Heart left ventricle (tissue), 16 donors: ENCODE measurements around the gene ANKRD39. TPM values are rescaled to one million over a fixed set of nuclear protein-coding genes. Genes with fewer than 3 reads are reported as not detected.

Experiments used
- ATAC-seq, 4 donors: fragments of 200-7000 bp; cut with Tn5 transposase; one replicate each; pipeline ENCODE4 v1.9.1; 2020 to 2022; ENCODE audit warnings: moderate library complexity in 4 of 4, mild to moderate bottlenecking in 3 of 4, moderate number of reproducible peaks in 1 of 4
- DNase-seq, 5 donors: peaks; one replicate each; pipeline ENCODE4 v3.0.0-alpha.2; 2020
- H3K27ac ChIP-seq, 12 donors: fragments of 200-600 bp; sonication (generic) in 4 of 12; one replicate each; pipeline versions ENCODE4 v1.5.0 to v1.8.0; 2016 to 2022; ENCODE audit warnings: mild to moderate bottlenecking in 2 of 12
- H3K27me3 ChIP-seq, 9 donors: fragments of 200-600 bp; sonication (generic) in 2 of 9; one replicate each; pipeline versions ENCODE4 v1.5.1 to v1.8.0; 2016 to 2022; ENCODE audit warnings: mild to moderate bottlenecking in 3 of 9
- H3K36me3 ChIP-seq, 9 donors: fragments of 200-600 bp; sonication (generic) in 2 of 9; one replicate each; pipeline versions ENCODE4 v1.5.0 to v1.8.0; 2018 to 2022; ENCODE audit warnings: mild to moderate bottlenecking in 2 of 9
- H3K4me1 ChIP-seq, 12 donors: fragments of 200-600 bp; sonication (generic) in 4 of 12; one replicate each; pipeline versions ENCODE4 v1.5.0 to v1.8.0; 2016 to 2022; ENCODE audit warnings: mild to moderate bottlenecking in 3 of 12
- H3K4me3 ChIP-seq, 12 donors: fragments of 200-600 bp; sonication (generic) in 4 of 12; one replicate each; pipeline versions ENCODE4 v1.5.0 to v1.8.0; 2017 to 2022; ENCODE audit warnings: mild to moderate bottlenecking in 9 of 12, moderate library complexity in 4 of 12
- H3K9me3 ChIP-seq, 12 donors: fragments of 200-600 bp; sonication (generic) in 4 of 12; one replicate each; pipeline versions ENCODE4 v1.5.0 to v1.8.0; 2016 to 2022; ENCODE audit warnings: mild to moderate bottlenecking in 1 of 12
- POLR2A ChIP-seq, 2 donors: fragments of 450-650 bp; IDR thresholded peaks; one replicate each; pipeline ENCODE4 v1.6.1; 2017; ENCODE audit warnings: antibody characterized with exemption in 2 of 2, mild to moderate bottlenecking in 2 of 2, moderate library complexity in 2 of 2
- WGBS, 4 donors: extraction: QIAGEN DNeasy Blood & Tissue Kit in 2 of 4; methylation state at CpG; one replicate each; pipeline versions ENCODE4 v1.1.5 to v1.1.7; 2013 to 2018; 5-methylcytosine and 5-hydroxymethylcytosine counted together
- intact Hi-C, 10 donors: fragments of 100-400 bp; cut with DNase I; formaldehyde crosslinking; loops; one replicate each; pipeline versions ENCODE4 v1.11.1 to v1.14.2; 2022
- polyA plus RNA-seq, 2 donors: library from polyadenylated mRNA; stranded (reverse); fragments of 200-250 nt; gene quantifications; one replicate each; pipeline ENCODE4 v1.2.3, GENCODE V29; 2013
- total RNA-seq, 9 donors: library from RNA; depleted of rRNA in 2 of 9; stranded (reverse); fragments of >200 nt in 2 of 9; fragmentation: NEBNext Ultra II Directional in 3 of 9; extraction: Animal tissue kit (Norgen Biotek cat#: 25700) in 3 of 9; gene quantifications; one replicate each; pipeline versions ENCODE4 v1.1.0 to v1.2.4, GENCODE V29; 2016 to 2023
- TF ChIP-seq, protein P1 (sequence below), 12 donors: fragments of 200-600 bp; sonication (generic) in 4 of 12; IDR thresholded peaks; one replicate each; pipeline versions ENCODE4 v1.5.0 to v1.8.0; 2018 to 2022; ENCODE audit warnings: antibody characterized with exemption in 12 of 12, mild to moderate bottlenecking in 5 of 12
- donor health status: ischemic (EF 13 %, LVEDD 7.1; RV severe dilation, severe dysfunction).
- donor health status: healthy with polysubstance abuse.
- donor health status: DM: no; HTN: yes; CAD: no.
- donor health status: DM: no; HTN: no; CAD: no.
- donor health status: ischemic (EF 25% LVEDD 6.9; RV normal size, moderate dysfunction).
- donor health status: ischemic (EF 25% LVEDD 5.7; RV mildly dilated, moderate dysfunction).
- donor health status: healthy.
- donor health status: DM: yes; HTN: yes; CAD: no.
- donor health status: ischemic (EF 35%, LVEDD 5.7; RV mildly dilated, moderate dysfunction).
- donor health status: nonischemic (EF 11% LVEDD 7.7; RV severe dilation, severe dysfunction).
- donor health status: DM: yes; HTN: yes; CAD: no.
- donor health status: PGD.
- donor health status: ischemic (EF 29% LVEDD 5.4; RV normal size, mild dysfunction).
- donor health status: nonischemic (EF 23%, LVEDD 6.1; RV moderate dilation, normal function).

Gene ANKRD39
- total and polyA plus RNA-seq, 11 donors = 13.3 to 33.4 (median 17.5) TPM

DNA sequence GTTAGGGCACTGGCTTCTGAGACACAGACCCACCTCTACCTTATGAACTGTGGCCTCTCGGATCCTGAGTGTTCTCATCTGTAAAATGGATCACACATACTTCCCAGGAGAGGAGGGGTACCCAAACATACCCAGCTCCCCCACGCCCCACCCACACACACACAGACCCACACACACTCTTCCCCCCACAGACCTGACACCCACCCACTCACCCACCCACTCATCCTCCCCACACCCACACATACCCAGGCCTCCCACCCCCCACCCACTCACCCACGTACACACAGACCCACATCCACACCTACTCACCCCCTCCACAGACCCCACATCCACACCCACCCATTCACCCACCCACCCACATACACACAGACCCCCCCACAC lies 36.3 kb upstream of the ANKRD39 start:
- WGBS, 4 donors = 95 to 97% (median 95%) methylated on average over 3 of the region's 3 CpGs
- Histone ChIP-seq H3K27ac (peak overlapping the region in 1 of 12 donors; percentile 11), H3K36me3 (no peaks in the 10 kb centered on the region), H3K4me1 (peaks cover 0 to 38% (median 18%) of the 10 kb centered on the region in 12 donors), H3K9me3 (no peaks in the 10 kb centered on the region), H3K27me3 (no peaks in the 10 kb centered on the region), H3K4me3 (no peak overlapping the region)
- DNase-seq = no peak
- ATAC-seq = no peak
- intact Hi-C loops = no loop called here
- TF ChIP-seq POLR2A (IDR thresholded peaks at IDR 0.05) = no peak
- TF ChIP-seq, protein P1, sequence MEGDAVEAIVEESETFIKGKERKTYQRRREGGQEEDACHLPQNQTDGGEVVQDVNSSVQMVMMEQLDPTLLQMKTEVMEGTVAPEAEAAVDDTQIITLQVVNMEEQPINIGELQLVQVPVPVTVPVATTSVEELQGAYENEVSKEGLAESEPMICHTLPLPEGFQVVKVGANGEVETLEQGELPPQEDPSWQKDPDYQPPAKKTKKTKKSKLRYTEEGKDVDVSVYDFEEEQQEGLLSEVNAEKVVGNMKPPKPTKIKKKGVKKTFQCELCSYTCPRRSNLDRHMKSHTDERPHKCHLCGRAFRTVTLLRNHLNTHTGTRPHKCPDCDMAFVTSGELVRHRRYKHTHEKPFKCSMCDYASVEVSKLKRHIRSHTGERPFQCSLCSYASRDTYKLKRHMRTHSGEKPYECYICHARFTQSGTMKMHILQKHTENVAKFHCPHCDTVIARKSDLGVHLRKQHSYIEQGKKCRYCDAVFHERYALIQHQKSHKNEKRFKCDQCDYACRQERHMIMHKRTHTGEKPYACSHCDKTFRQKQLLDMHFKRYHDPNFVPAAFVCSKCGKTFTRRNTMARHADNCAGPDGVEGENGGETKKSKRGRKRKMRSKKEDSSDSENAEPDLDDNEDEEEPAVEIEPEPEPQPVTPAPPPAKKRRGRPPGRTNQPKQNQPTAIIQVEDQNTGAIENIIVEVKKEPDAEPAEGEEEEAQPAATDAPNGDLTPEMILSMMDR (IDR thresholded peaks at IDR 0.05) = no peak

DNA sequence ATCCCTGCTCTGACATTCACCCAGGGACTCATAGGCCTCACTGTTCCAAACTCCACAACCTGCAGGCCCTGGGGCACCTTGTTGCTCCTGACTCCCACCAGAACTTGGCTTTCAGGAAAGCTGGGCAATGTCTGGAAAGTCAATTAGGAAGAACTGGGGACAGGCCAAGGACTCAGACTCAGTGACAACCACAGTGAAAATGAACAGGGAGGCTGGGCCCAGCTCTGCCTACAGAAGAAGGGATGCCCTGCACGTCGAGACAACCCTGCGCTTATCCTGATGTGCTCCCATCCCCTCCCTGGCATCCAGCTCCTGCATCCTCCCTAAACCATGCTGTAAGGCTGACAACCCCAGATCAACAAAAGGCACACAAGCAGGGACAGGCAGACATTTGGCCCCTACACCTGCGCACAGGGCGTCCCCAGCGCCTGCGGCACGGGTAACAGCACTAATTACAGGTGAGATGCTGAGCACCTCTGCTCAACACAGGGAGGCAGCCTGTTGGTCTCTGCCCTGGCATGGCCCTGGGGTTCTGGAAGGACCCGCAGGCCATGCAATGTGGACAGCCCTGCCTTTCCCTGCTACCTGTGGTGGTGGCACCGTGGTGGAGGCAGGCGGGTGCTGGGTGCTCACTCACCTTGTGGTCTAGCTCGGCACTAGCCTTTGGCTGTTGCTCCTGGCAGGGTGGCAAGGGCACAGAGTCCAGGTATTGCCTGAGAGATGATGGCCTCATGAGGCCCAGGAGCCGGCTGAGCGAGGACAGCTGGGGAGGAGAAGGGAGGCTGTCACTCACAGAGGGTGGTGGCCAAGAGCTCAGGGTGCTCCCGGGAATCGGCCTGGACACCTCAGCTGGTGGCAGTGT lies 35.7 kb upstream of the ANKRD39 start:
- intact Hi-C loops = no loop called here
- 91 to 97% (median 95%) methylated on average over 8 to 16 of the region's 16 CpGs for WGBS, 4 donors
- H3K4me1 ChIP-seq = peaks cover 0 to 41% (median 23%) of the 10 kb centered on the region in 12 donors

DNA sequence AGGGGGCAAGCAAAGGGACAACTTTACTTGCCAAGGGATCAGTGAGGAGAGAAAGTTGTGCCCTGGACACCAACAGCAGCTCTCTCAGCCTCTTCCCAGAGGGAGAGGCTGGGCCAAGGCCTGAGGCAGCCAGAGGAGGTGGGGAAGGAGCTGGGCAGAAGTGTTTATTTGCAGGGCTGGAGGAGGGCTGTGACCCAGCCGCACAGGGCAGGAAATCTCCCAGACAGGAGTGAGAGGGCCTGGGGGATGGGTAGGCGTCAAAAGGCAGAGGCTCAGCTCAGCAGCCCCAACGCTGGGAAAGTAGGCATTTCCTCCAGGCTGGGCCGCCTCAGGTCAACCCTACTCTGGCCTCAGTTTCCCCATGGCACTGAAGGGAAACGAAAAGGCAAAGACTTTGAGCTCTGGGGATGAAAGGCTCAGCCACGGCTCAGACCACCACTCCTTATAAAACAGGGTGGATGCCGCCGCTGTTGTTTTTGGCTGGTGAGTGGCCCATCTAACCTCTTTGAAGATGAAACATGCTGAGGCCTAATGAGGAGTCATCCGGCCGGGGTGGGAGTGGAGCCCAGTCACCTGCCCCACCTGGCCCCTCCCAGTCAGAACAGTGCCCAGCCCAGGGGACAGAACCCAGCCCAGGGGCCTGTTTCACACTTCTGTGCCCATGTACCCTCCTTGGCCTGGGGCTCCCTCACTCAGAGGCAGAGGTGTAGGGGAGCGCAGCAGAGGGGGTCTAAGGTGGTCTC lies 33.9 kb upstream of the ANKRD39 start:
- Histone ChIP-seq H3K4me3 (no peak overlapping the region), H3K9me3 (no peaks in the 10 kb centered on the region), H3K4me1 (peaks cover 0 to 56% (median 38%) of the 10 kb centered on the region in 12 donors), H3K27ac (peak overlapping the region in 4 of 12 donors; percentile 24 to 62 (median 32)), H3K36me3 (no peaks in the 10 kb centered on the region), H3K27me3 (no peaks in the 10 kb centered on the region)
- 67 to 76% (median 75%) methylated on average over 11 of the region's 11 CpGs for WGBS, 4 donors
- peak in 3 of 4 donors; percentile 33 to 73 (median 69) for ATAC-seq
- TF ChIP-seq, protein P1 (IDR thresholded peaks at IDR 0.05) = no peak
- no peak for TF ChIP-seq POLR2A (IDR thresholded peaks at IDR 0.05)
- peak in 2 of 5 donors; percentile 49 to 60 for DNase-seq
- intact Hi-C loops = no loop called here

More for the DNA sequence above, 35.7 kb upstream of the ANKRD39 start:
- Histone ChIP-seq H3K36me3 (no peaks in the 10 kb centered on the region), H3K4me3 (no peak overlapping the region), H3K27me3 (no peaks in the 10 kb centered on the region), H3K27ac (peak overlapping the region in 1 of 12 donors; percentile 11), H3K9me3 (no peaks in the 10 kb centered on the region)
- ATAC-seq (no peak), DNase-seq (no peak)
- TF ChIP-seq POLR2A (IDR thresholded peaks at IDR 0.05) = no peak
- TF ChIP-seq, protein P1 (IDR thresholded peaks at IDR 0.05) = no peak
